ENCODE results near the gene LHFPL6.

The LHFPL6 gene

GRCh38 chr13:39474600-39474999 is 128.4 kb downstream of the LHFPL6 start:
- no peak for DNase-seq (ENCODE audit: low read depth in 2 of 2)
- no peak overlapping the region for H3K4me3 ChIP-seq (replicated peaks in 1 of 2; ENCODE audit: low read depth in 2 of 2, low read length in 2 of 2)
- TF ChIP-seq, protein P1, sequence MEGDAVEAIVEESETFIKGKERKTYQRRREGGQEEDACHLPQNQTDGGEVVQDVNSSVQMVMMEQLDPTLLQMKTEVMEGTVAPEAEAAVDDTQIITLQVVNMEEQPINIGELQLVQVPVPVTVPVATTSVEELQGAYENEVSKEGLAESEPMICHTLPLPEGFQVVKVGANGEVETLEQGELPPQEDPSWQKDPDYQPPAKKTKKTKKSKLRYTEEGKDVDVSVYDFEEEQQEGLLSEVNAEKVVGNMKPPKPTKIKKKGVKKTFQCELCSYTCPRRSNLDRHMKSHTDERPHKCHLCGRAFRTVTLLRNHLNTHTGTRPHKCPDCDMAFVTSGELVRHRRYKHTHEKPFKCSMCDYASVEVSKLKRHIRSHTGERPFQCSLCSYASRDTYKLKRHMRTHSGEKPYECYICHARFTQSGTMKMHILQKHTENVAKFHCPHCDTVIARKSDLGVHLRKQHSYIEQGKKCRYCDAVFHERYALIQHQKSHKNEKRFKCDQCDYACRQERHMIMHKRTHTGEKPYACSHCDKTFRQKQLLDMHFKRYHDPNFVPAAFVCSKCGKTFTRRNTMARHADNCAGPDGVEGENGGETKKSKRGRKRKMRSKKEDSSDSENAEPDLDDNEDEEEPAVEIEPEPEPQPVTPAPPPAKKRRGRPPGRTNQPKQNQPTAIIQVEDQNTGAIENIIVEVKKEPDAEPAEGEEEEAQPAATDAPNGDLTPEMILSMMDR (IDR thresholded peaks at IDR 0.05; ENCODE audit: low read depth, low read length): no peak

DNA sequence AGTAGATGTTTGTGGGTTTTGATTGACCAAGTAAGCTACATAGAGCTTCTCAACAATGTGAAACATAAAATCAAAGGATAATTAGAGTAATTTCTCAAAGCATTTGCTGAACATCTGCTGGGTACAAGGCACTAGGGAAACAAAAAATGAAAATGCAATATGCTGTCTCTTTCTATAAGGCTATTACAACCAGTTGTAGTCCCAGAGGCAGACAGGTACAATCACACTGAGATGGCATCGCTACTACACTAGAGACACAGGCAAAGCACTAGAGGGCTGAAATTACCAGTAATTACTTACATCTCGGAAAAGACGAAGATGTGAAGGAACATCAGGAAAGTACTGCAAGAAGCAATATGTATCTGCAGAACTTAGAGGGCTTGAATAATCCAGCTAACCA is 133.3 kb downstream of the LHFPL6 start:
- TF ChIP-seq, protein P1 (IDR thresholded peaks at IDR 0.05; ENCODE audit: low read depth, low read length): no peak
- H3K4me3 ChIP-seq (replicated peaks in 1 of 2; ENCODE audit: low read depth in 2 of 2, low read length in 2 of 2): no peak overlapping the region
- no peak for DNase-seq (ENCODE audit: low read depth in 2 of 2)

GRCh38 chr13:39468306-39468705 is 134.7 kb downstream of the LHFPL6 start:
- no peak for DNase-seq (ENCODE audit: low read depth in 2 of 2)
- no peak overlapping the region for H3K4me3 ChIP-seq (replicated peaks in 1 of 2; ENCODE audit: low read depth in 2 of 2, low read length in 2 of 2)
- TF ChIP-seq, protein P1 (IDR thresholded peaks at IDR 0.05; ENCODE audit: low read depth, low read length): no peak

DNA sequence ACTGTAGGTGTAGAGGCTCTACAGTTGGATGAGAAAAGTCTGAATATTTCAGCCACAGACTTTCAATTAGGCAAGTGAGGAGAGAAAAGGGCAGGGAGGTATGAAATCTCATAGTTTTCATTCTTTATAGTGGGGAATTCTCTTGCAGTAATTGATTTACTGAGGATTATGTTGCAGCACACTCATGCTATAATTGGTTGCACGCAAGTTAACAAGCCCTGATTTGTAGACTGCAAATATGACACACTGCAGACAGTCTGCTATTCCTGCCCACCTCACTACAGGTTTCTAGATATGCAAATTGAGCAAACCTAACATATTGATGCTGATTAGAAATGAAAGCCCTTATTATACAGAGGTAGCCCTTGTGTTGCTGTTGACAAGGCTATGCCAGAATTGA is 139.4 kb downstream of the LHFPL6 start:
- DNase-seq (ENCODE audit: low read depth in 2 of 2): no peak
- H3K4me3 ChIP-seq (replicated peaks in 1 of 2; ENCODE audit: low read depth in 2 of 2, low read length in 2 of 2): no peak overlapping the region
- TF ChIP-seq, protein P1 (IDR thresholded peaks at IDR 0.05; ENCODE audit: low read depth, low read length): no peak

- TF ChIP-seq, protein P1 (IDR thresholded peaks at IDR 0.05; ENCODE audit: low read depth, low read length): no peak
- no peak overlapping the region for H3K4me3 ChIP-seq (replicated peaks in 1 of 2; ENCODE audit: low read depth in 2 of 2, low read length in 2 of 2)
- DNase-seq (ENCODE audit: low read depth in 2 of 2): no peak
Measured at GRCh38 chr13:39462906-39463305, 140.1 kb downstream of the LHFPL6 start.

DNA sequence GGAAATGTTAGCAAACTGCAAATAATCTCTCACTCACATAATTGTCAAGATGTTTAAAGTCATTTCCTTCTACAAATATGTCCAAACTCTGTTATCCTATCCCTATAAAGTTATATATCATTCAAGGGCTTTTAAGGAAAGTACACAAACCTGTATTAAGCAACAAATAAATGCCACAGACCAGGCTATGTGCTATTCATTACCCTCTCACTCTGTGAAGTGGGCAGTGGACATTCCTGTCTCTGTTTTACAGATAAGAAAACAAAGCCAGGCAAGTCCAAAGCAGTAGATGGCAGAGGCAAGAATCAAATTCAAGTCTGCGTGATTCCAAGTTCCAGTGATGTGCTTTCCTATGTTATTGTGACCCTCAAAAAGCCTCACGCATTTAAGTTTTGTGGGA is 140.6 kb downstream of the LHFPL6 start:
- no peak overlapping the region for H3K4me3 ChIP-seq (replicated peaks in 1 of 2; ENCODE audit: low read depth in 2 of 2, low read length in 2 of 2)
- peak; percentile 26 to 71 for DNase-seq (ENCODE audit: low read depth in 2 of 2)
- TF ChIP-seq, protein P1 (IDR thresholded peaks at IDR 0.05; ENCODE audit: low read depth, low read length): no peak

GRCh38 chr13:39461685-39462266 is 141.2 kb downstream of the LHFPL6 start:
- no peak overlapping the region for H3K4me3 ChIP-seq (replicated peaks in 1 of 2; ENCODE audit: low read depth in 2 of 2, low read length in 2 of 2)
- no peak for DNase-seq (ENCODE audit: low read depth in 2 of 2)
- TF ChIP-seq, protein P1 (IDR thresholded peaks at IDR 0.05; ENCODE audit: low read depth, low read length): no peak
